Skin epidermis (tissue), 12 donors: Measurements from ENCODE around the gene LAMA3.
A peak's percentile ranks its signal among the peaks of the same experiment; 100 is the strongest.

Source experiments
- H3K27ac ChIP-seq, 21 experiments: fragments of 200-600 bp; sonication (generic) in 11 of 21; one replicate each; pipeline ENCODE4 v1.5.0; 2020; ENCODE audit warnings: mild to moderate bottlenecking in 3 of 21, inconsistent platforms in 2 of 21, moderate library complexity in 2 of 21
- H3K4me3 ChIP-seq, 7 experiments: fragments of 200-600 bp; sonication (generic) in 2 of 7; one replicate each; pipeline ENCODE4 v1.5.0; 2020; ENCODE audit warnings: inconsistent platforms in 2 of 7, mild to moderate bottlenecking in 2 of 7, moderate library complexity in 1 of 7

LAMA3 gene

GRCh38 chr18:23864624-23865023, 175.4 kb downstream of the LAMA3 start:
- no peak overlapping the region for H3K4me3 ChIP-seq
- H3K27ac ChIP-seq = peak overlapping the region in 2 of 21 experiments; percentile 11 to 63

- H3K4me3 ChIP-seq = no peak overlapping the region
- H3K27ac ChIP-seq = no peak overlapping the region
These were observed 177.8 kb downstream of the LAMA3 start for GRCh38 chr18:23867006-23867405.

- Histone ChIP-seq H3K4me3 (no peak overlapping the region), H3K27ac (no peak overlapping the region)
These were observed 179.0 kb downstream of the LAMA3 start for GRCh38 chr18:23868136-23868785.

- Histone ChIP-seq H3K4me3 (no peak overlapping the region), H3K27ac (peak overlapping the region in 1 of 21 experiments; percentile 24)
These were observed 181.6 kb downstream of the LAMA3 start for GRCh38 chr18:23870676-23871380.

DNA sequence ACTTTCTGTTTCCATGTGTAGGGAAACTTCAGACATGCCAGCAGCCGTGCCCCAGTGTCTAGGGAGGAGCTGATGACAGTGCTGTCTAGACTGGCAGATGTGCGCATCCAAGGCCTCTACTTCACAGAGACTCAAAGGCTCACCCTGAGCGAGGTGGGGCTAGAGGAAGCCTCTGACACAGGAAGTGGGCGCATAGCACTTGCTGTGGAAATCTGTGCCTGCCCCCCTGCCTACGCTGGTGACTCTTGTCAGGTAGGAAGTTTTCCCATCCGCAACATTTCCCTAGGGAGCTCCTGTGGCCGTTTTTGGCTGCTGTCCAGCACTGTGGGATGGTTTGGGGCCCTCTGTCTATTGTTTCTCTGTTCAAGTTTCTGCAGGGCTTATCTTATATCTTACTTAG, 182.2 kb downstream of the LAMA3 start:
- peak overlapping the region in 1 of 21 experiments; percentile 24 for H3K27ac ChIP-seq
- no peak overlapping the region for H3K4me3 ChIP-seq

- H3K4me3 ChIP-seq = peak overlapping the region; percentile 10 to 38 (median 30)
- peak overlapping the region in 15 of 21 experiments; percentile 16 to 77 (median 51) for H3K27ac ChIP-seq
These were observed 183.7 kb downstream of the LAMA3 start for GRCh38 chr18:23872701-23873550.

DNA sequence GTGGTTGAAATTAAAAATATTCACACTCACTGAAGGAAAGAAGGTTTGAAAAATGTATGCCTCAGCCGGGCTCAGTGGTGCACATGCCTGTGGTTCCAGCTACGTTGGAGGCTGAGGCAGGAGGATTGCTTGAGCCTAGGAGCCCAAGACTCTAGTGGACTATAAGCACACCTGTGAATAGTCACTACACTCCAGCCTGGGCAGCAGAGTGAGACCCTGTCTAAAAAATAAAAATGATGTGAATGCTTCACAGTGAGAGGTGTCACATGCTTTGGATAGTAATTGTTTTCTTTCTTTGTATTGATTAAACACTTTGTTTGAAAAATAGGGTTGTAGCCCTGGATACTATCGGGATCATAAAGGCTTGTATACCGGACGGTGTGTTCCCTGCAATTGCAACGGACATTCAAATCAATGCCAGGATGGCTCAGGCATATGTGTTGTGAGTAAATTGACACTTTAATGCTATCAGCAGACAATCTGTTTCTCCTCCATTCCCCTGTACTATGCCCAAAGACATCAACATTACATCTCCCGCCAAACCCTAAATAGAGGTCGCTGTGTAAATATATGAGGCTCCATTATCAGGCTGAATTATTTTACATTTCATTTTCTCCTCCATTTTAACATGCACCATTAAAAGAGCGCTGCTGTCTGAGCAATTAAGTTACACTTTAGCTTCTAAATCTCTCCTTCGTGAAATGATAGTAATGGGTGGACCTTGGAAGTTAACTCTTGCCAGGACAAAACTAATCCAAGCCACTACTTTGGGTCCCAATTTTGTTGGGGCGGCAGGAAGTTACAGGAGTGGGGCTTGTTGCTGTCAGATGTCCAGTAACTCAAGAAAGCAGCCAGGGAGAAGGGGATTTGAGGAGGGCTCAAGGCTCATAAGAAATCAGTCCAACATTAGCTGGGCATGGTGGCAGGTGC, 187.0 kb downstream of the LAMA3 start:
- no peak overlapping the region for H3K4me3 ChIP-seq
- H3K27ac ChIP-seq = no peak overlapping the region

DNA sequence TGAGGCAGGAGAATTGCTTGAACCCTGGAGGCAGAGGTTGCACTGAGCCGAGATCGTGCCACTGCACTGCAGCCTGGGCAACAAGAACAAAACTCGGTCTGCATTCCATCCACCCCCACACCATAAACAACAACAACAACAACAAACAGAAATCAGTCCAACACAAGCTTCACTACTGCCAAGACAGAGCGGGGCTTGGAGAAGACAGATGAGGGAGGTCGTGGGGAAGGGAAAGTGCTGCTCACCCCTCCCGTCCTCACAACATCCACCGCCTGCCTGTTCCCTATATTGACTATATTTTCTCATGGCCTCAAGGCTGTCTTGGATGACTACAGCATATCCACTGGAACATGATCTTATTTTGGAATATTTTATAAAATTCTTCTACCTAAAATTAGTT, 187.7 kb downstream of the LAMA3 start:
- Histone ChIP-seq H3K27ac (no peak overlapping the region), H3K4me3 (no peak overlapping the region)

DNA sequence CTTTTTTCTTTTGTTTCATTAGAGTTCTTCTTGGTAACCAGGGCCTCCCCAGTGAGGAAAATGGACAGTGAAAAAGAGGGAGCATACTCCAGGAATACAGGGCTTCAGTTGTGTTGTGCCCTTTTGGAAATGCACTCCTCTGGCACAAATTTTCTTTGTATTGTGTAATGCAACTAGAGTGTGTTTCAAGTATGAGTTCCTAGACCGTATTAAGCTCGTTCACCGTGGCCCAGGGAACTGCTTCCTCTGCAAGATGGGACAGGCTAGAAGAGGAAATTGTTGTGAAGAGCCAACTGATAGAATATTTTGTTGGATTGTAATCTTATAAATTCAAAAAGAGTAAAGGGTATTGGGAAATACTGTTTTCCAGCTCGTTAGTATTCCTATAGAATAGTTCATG, 188.1 kb downstream of the LAMA3 start:
- Histone ChIP-seq H3K4me3 (no peak overlapping the region), H3K27ac (no peak overlapping the region)

DNA sequence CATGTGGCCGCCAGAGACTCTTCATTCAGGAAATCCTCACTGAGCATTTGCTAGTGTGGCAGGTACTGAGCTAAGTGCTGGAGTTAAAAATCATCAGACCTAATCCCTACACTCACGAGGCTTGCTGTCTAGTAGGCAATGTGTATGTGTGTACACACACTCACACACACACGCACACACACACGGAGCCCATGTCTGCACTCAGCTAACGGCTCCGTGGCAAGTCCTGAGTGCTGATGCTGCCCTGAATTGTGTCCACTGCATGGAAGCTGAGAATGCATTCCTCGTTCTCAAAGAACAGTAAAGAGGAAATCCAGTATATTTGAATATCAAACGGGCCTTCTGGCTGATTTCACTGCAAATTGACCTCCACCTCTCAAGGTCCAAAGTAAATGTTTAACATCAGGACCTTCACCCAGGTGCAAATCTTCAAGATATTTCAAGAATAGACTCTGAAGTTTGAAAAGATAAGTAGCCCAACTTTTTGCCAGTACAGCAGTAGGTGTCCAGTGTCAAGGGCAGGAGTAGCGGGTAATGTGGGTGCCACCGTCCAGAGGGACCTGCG, 189.2 kb downstream of the LAMA3 start:
- Histone ChIP-seq H3K27ac (no peak overlapping the region), H3K4me3 (no peak overlapping the region)

DNA sequence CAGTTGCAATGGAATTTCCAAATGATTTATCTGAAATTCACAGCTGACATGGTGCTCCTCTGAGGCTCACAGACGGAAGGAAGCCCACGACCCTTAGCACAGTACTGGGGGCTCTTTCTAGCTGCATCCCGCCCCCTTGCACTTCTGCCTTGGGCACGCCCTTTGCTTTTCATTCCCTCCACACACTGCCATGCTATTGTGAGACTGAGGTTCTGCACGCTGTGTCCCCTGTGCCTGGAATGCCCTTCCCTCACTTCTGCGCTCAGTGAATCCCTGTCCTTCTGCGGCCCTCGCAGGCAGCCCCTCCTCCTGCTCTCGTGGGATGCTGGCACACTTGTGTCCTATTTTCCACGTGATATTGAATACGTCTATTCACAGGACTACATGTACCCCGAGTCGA, 189.9 kb downstream of the LAMA3 start:
- H3K27ac ChIP-seq = no peak overlapping the region
- no peak overlapping the region for H3K4me3 ChIP-seq

DNA sequence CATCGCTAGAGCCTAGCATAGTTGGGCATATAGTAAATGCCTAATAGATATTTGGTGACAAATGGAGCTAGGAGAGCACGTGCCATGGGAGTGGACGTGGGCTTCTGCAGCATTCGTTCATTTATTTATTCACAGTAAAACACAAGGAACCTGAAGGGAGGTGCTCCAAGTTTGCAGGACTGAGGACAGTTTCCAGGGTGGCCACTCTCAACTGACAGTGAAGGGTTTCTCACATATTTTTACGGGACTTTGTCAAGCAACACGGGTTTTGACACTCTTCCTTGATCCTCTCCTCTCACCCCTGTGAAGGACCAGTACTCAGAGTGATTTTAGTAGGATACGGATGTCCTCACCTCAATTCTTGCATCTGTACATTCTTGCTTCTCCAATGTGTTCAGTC, 190.3 kb downstream of the LAMA3 start:
- no peak overlapping the region for H3K27ac ChIP-seq
- H3K4me3 ChIP-seq = no peak overlapping the region

- H3K27ac ChIP-seq = no peak overlapping the region
- H3K4me3 ChIP-seq = no peak overlapping the region
These were observed 190.8 kb downstream of the LAMA3 start for GRCh38 chr18:23879966-23880565.

GRCh38 chr18:23880931-23881617, 191.8 kb downstream of the LAMA3 start:
- H3K4me3 ChIP-seq = no peak overlapping the region
- H3K27ac ChIP-seq = no peak overlapping the region

- Histone ChIP-seq H3K4me3 (no peak overlapping the region), H3K27ac (peak overlapping the region in 2 of 21 experiments; percentile 27 to 61)
These were observed 192.5 kb downstream of the LAMA3 start for GRCh38 chr18:23881778-23882177.

GRCh38 chr18:23882616-23883276, 193.5 kb downstream of the LAMA3 start:
- H3K27ac ChIP-seq = peak overlapping the region in 12 of 21 experiments; percentile 3 to 83 (median 57)
- H3K4me3 ChIP-seq = no peak overlapping the region

DNA sequence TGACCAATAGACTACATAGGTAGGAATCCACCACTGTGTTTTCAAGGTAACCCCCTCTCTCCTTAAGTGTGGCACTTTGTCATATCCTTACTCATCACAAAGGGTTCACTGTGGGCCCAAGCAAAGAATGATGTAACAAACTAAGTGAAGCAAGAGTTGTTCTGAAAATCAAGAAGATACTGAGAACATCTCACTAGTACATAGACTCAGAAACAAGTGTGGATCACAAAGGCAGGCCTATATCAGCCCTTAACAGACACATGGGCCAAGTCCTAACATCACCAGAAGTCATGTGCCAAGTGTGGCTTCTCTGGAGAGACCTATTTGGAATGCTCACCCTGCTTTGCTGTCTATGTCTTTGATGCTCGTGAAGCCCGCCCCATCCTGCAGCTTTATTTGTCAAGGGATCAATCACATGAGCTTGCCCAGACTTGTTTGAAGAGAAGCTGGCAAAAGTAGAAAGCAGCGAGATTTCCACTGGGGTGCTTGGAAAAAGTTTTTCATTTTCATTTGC, 194.1 kb downstream of the LAMA3 start:
- H3K27ac ChIP-seq = peak overlapping the region in 17 of 21 experiments; percentile 29 to 83 (median 69)
- no peak overlapping the region for H3K4me3 ChIP-seq
